ENCODE measurements around the gene ISCA1.

- TF ChIP-seq CTCF (IDR thresholded peaks at IDR 0.05): no peak
- no peak for TF ChIP-seq POLR2A (IDR thresholded peaks at IDR 0.05)
- no peak for TF ChIP-seq POLR2AphosphoS5 (IDR thresholded peaks at IDR 0.05)
Observed at GRCh38 chr9:86301686-86302085, 19.3 kb upstream of the ISCA1 start.
